HG03571 (cell line): Measurements from ENCODE around the gene PKIG.
A peak's percentile ranks its signal among the peaks of the same experiment; 100 is the strongest.
"Not testable (repeated sequence)": the region's sequence is repeated elsewhere in the genome, so short reads cannot be mapped to it uniquely, and the experiment has no call there.

ENCODE experiments used
- ATAC-seq: cut with Tn5 transposase; IDR thresholded peaks from one replicate; pipeline ENCODE4 v1.9.1; 2021; ENCODE audit not compliant: unreplicated experiment

Gene PKIG

GRCh38 chr20:44637522-44638372 lies 55.4 kb downstream of the PKIG start:
- no peak for ATAC-seq

GRCh38 chr20:44640522-44640921 lies 58.1 kb downstream of the PKIG start:
- no peak for ATAC-seq

GRCh38 chr20:44641325-44641724 lies 58.9 kb downstream of the PKIG start:
- no peak for ATAC-seq

GRCh38 chr20:44642203-44643153 lies 60.1 kb downstream of the PKIG start:
- ATAC-seq: no peak

- no peak for ATAC-seq
Measured at GRCh38 chr20:44643154-44643519, 60.8 kb downstream of the PKIG start.

- no peak for ATAC-seq
Measured at GRCh38 chr20:44643596-44644229, 61.3 kb downstream of the PKIG start.

GRCh38 chr20:44644230-44644617 lies 61.8 kb downstream of the PKIG start:
- ATAC-seq: no peak

GRCh38 chr20:44644667-44645131 lies 62.3 kb downstream of the PKIG start:
- no peak for ATAC-seq

GRCh38 chr20:44646023-44646640 lies 63.8 kb downstream of the PKIG start:
- peak; percentile 30 for ATAC-seq

- peak; percentile 44 for ATAC-seq
Measured at GRCh38 chr20:44646641-44647274, 64.4 kb downstream of the PKIG start.

- no peak for ATAC-seq
Measured at GRCh38 chr20:44648068-44648467, 65.7 kb downstream of the PKIG start.

- no peak for ATAC-seq
Measured at GRCh38 chr20:44648579-44648978, 66.2 kb downstream of the PKIG start.

- no peak for ATAC-seq
Measured at GRCh38 chr20:44649126-44649525, 66.7 kb downstream of the PKIG start.

- ATAC-seq: no peak
Measured at GRCh38 chr20:44649976-44650375, 67.6 kb downstream of the PKIG start.

GRCh38 chr20:44650771-44651433 lies 68.5 kb downstream of the PKIG start:
- ATAC-seq: no peak

- ATAC-seq: no peak
Measured at GRCh38 chr20:44651434-44651683, 69.0 kb downstream of the PKIG start.

GRCh38 chr20:44651684-44652423 lies 69.5 kb downstream of the PKIG start, which contains the start of gene ADA:
Gene ADA (minus strand): TSS chr20:44651699. CDS start chr20:44651607, 92 bp downstream.
- ATAC-seq: no peak

- no peak for ATAC-seq
Measured at GRCh38 chr20:44653546-44653945, 71.2 kb downstream of the PKIG start.

- not testable (repeated sequence) for ATAC-seq
Measured at GRCh38 chr20:44654210-44654609, 71.8 kb downstream of the PKIG start.
